K562 (cell line): ENCODE results near the gene ARHGEF38.

Experiments
- CBX8 ChIP-seq: fragments of 200-600 bp; sonication (generic); IDR thresholded peaks from 2 replicates; pipeline ENCODE4 v1.6.1; 2012; ENCODE audit warnings: borderline replicate concordance, mixed run types, low read depth, mild to moderate bottlenecking, moderate library complexity, mixed read lengths, low read length, control low read depth, inconsistent platforms; ENCODE audit not compliant: poor library complexity, severe bottlenecking; ENCODE audit errors: extremely low read depth
- CEBPB ChIP-seq: fragments of 450-650 bp; IDR thresholded peaks from 2 replicates; pipeline ENCODE4 v1.6.1; 2016; ENCODE audit warnings: missing genetic modification characterization, missing compliant biosample characterization
- JUN ChIP-seq, 2 experiments: sonication (generic) in 1 of 2; formaldehyde crosslinking in 1 of 2; IDR thresholded peaks; 2 replicates each; pipeline versions ENCODE4 v1.6.1 to v1.8.0; 2012 to 2022; ENCODE audit warnings: borderline replicate concordance in 2 of 2, mild to moderate bottlenecking in 2 of 2, improper control_type of control experiment in 1 of 2, low read depth in 1 of 2, low read length in 1 of 2, missing genetic modification reagents in 1 of 2
- MYC ChIP-seq, 2 experiments: fragments of 250-450 bp in 1 of 2; sonication (Bioruptor Pico) in 1 of 2; IDR thresholded peaks; 2 replicates each; pipeline versions ENCODE4 v1.5.1 to v1.6.1; 2012 to 2021; ENCODE audit warnings: low read depth in 2 of 2, borderline replicate concordance in 1 of 2, improper control_type of control experiment in 1 of 2, low read length in 1 of 2, mild to moderate bottlenecking in 1 of 2, moderate library complexity in 1 of 2
- NR1H2 ChIP-seq: sonication (generic); formaldehyde crosslinking; IDR thresholded peaks from 2 replicates; pipeline ENCODE4 v1.4.0; 2020; ENCODE audit warnings: mild to moderate bottlenecking, missing genetic modification reagents
- POLR2AphosphoS5 ChIP-seq: IDR thresholded peaks from 2 replicates; pipeline ENCODE4 v1.6.1; 2011; ENCODE audit warnings: mild to moderate bottlenecking, low read depth, low read length, moderate library complexity; ENCODE audit not compliant: control insufficient read depth, insufficient read depth
- POU5F1 ChIP-seq: fragments of 150-350 bp; IDR thresholded peaks from 2 replicates; pipeline ENCODE4 v1.6.1; 2014; ENCODE audit warnings: borderline replicate concordance, low read length, low read depth, mild to moderate bottlenecking; ENCODE audit not compliant: partially characterized antibody
- PRDM10 ChIP-seq: fragments of 450-650 bp; IDR thresholded peaks from 2 replicates; pipeline ENCODE4 v1.6.1; 2018; ENCODE audit not compliant: partially characterized antibody
- REST ChIP-seq, 2 experiments: fragments of 450-650 bp; formaldehyde crosslinking in 1 of 2; IDR thresholded peaks; 2 replicates each; pipeline versions ENCODE4 v1.4.0 to v1.6.1; 2014 to 2020; ENCODE audit warnings: mild to moderate bottlenecking in 2 of 2, borderline replicate concordance in 1 of 2, low read depth in 1 of 2
- TFAP4 ChIP-seq: sonication (generic); formaldehyde crosslinking; IDR thresholded peaks from 2 replicates; pipeline ENCODE4 v1.8.0; 2022; ENCODE audit warnings: missing genetic modification reagents, mild to moderate bottlenecking, moderate library complexity, borderline replicate concordance
- ZBTB11 ChIP-seq, 3 experiments: fragments of 200-800 bp in 1 of 3; fragments of 250-450 bp in 1 of 3; fragments of 450-650 bp in 1 of 3; sonication (Bioruptor Pico) in 1 of 3; sonication (Bioruptor generic) in 1 of 3; formaldehyde crosslinking in 1 of 3; IDR thresholded peaks; 2 replicates each; pipeline versions ENCODE4 v1.6.1 to v1.8.0; 2016 to 2022; ENCODE audit warnings: mild to moderate bottlenecking in 2 of 3, missing genetic modification characterization in 2 of 3, missing compliant biosample characterization in 1 of 3, moderate library complexity in 1 of 3
- TF ChIP-seq, protein P1 (sequence below), 3 experiments: IDR thresholded peaks in 2 of 3; conservative IDR thresholded peaks in 1 of 3; 2 replicates each; pipeline ENCODE4 v1.5.1; 2011 to 2012; ENCODE audit warnings: low read length in 3 of 3, mild to moderate bottlenecking in 3 of 3, control low read depth in 2 of 3, improper control_type of control experiment in 1 of 3, inconsistent platforms in 1 of 3, low read depth in 1 of 3, mixed read lengths in 1 of 3, moderate library complexity in 1 of 3; ENCODE audit not compliant: insufficient read depth in 2 of 3

- TF ChIP-seq MYC (IDR thresholded peaks at IDR 0.05; ENCODE audit: low read depth, low read length) (no peak), MYC (CRISPR knock-in tag; IDR thresholded peaks at IDR 0.05; ENCODE audit: borderline replicate concordance, low read depth) (no peak), CBX8 (no peak), JUN (IDR thresholded peaks at IDR 0.05; ENCODE audit: borderline replicate concordance, low read depth, low read length) (no peak), JUN (CRISPR knock-in tag; IDR thresholded peaks at IDR 0.05; ENCODE audit: borderline replicate concordance) (no peak), REST (IDR thresholded peaks at IDR 0.05; ENCODE audit: borderline replicate concordance) (no peak), REST (CRISPR knock-in tag; IDR thresholded peaks at IDR 0.05; ENCODE audit: low read depth) (no peak), POU5F1 (no peak), POLR2AphosphoS5 (no peak), NR1H2 (CRISPR knock-in tag) (no peak), CEBPB (tag) (no peak), ZBTB11 (CRISPR knock-in tag; IDR thresholded peaks at IDR 0.05) (no peak), PRDM10 (no peak), TFAP4 (no peak)
- TF ChIP-seq, protein P1, sequence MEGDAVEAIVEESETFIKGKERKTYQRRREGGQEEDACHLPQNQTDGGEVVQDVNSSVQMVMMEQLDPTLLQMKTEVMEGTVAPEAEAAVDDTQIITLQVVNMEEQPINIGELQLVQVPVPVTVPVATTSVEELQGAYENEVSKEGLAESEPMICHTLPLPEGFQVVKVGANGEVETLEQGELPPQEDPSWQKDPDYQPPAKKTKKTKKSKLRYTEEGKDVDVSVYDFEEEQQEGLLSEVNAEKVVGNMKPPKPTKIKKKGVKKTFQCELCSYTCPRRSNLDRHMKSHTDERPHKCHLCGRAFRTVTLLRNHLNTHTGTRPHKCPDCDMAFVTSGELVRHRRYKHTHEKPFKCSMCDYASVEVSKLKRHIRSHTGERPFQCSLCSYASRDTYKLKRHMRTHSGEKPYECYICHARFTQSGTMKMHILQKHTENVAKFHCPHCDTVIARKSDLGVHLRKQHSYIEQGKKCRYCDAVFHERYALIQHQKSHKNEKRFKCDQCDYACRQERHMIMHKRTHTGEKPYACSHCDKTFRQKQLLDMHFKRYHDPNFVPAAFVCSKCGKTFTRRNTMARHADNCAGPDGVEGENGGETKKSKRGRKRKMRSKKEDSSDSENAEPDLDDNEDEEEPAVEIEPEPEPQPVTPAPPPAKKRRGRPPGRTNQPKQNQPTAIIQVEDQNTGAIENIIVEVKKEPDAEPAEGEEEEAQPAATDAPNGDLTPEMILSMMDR (IDR thresholded peaks at IDR 0.05 in 2 of 3, conservative IDR thresholded peaks at IDR 0.05 in 1 of 3; ENCODE audit: insufficient read depth in 2 of 3, low read depth in 1 of 3, low read length in 3 of 3) = no peak
Measured at GRCh38 chr4:105659190-105659589, 106.8 kb downstream of the ARHGEF38 start.
